Posterior cingulate gyrus (tissue), 11 donors: ENCODE measurements around the gene PRXL2B.
A peak's percentile ranks its signal among the peaks of the same experiment; 100 is the strongest.
"Not testable (repeated sequence)": the region's sequence is repeated elsewhere in the genome, so short reads cannot be mapped to it uniquely, and the experiment has no call there.

Experiments used
- DNase-seq, 10 donors: peaks; one replicate each; pipeline versions ENCODE4 v3.0.0 to v3.0.0-alpha.2; 2020 to 2021; ENCODE audit warnings: mixed read lengths in 3 of 10
- intact Hi-C: fragments of 100-400 bp; cut with DNase I; formaldehyde crosslinking; loops from one replicate; pipeline ENCODE4 v1.15.1; 2023

PRXL2B gene

DNA sequence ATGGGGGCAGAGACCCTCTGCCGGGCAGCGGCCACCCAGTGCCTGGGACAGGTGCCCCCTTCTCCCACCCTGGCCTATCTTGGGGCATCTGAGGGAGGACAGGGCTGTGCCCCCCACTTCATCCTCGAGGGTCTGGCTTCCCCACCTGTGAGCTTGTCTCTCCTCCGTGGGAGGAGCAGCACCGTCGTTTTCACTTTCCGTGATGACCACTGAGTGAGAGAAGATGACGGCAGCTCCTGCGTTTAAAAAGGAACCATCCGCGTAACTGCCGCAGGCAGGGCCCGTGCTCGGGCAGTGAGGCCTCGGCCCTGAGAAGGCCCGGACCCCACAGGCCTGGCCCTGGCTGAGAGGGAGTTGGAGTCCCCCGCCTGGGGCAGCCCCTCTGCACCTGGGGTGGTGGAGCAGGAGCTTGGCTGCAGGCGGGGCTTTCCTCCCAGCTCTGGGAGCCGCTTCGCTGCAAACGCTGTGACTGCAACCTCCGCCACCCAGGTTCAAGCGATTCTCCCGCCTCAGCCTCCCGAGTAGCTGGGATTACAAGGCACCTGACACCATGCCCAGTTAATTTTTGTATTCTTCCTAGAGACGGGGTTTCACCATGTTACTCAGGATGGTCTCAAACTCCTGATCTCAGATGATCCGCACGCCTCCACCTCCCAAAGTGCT lies 37.1 kb upstream of the PRXL2B start:
- DNase-seq, result not testable (repeated sequence)
- intact Hi-C loops, result loop anchor here (2.0 kb wide), 2 partner anchors 23 to 37 kb away; partner anchors contain the start of genes PANK4 and PRXL2B

- intact Hi-C loops, DNase-seq: not testable (repeated sequence)
Measured at GRCh38 chr1:2550309-2550861, 36.2 kb upstream of the PRXL2B start.

GRCh38 chr1:2551544-2551943 lies 35.0 kb upstream of the PRXL2B start:
- intact Hi-C loops, DNase-seq: not testable (repeated sequence)

DNA sequence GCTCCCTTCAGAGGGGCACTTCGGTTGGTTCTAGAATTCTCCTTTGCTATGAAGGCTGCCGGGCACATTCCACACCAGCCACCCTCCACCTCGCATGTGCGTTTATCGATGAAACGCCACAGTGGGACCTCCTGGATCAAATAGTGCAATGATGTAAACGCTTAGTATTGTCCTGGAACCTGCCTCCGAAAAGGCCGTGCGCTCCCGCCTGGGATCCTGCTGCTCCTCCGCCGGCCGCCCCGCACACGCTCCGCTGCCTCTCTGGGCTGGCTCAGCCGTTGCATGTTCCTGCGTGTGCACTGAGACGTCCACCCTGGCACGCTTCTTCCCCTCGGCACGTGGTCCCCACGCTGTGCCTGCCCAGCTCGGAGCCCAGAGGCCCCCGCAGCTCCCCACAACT lies 34.4 kb upstream of the PRXL2B start:
- no peak for DNase-seq
- intact Hi-C loops, result no loop called here

DNA sequence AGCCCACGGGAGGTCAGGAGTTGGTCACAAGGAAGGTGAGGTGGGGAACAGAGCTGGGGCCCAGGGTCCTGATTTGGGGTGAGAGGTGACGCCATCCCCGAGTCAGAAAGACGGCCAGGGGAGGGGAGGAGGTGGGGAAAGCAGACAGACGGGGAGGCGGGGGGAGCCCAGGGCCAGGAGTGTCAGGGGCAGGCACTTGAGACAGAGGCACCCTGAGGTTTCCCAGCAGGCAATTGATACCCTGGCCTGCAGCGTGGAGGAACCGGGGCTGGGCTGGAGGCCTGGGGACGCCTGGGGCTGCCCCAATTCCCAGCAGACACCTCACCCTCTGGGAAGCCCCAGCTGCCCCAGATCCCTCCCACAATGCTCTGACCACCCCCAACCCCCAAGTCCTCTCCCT lies 33.5 kb upstream of the PRXL2B start:
- intact Hi-C loops, DNase-seq: not testable (repeated sequence)

GRCh38 chr1:2553871-2554620 lies 32.5 kb upstream of the PRXL2B start:
- intact Hi-C loops, result no loop called here

GRCh38 chr1:2554621-2555387 lies 31.8 kb upstream of the PRXL2B start:
- no peak for DNase-seq
- intact Hi-C loops, result no loop called here

More at GRCh38 chr1:2553871-2554620, 32.5 kb upstream of the PRXL2B start:
- no peak for DNase-seq

DNA sequence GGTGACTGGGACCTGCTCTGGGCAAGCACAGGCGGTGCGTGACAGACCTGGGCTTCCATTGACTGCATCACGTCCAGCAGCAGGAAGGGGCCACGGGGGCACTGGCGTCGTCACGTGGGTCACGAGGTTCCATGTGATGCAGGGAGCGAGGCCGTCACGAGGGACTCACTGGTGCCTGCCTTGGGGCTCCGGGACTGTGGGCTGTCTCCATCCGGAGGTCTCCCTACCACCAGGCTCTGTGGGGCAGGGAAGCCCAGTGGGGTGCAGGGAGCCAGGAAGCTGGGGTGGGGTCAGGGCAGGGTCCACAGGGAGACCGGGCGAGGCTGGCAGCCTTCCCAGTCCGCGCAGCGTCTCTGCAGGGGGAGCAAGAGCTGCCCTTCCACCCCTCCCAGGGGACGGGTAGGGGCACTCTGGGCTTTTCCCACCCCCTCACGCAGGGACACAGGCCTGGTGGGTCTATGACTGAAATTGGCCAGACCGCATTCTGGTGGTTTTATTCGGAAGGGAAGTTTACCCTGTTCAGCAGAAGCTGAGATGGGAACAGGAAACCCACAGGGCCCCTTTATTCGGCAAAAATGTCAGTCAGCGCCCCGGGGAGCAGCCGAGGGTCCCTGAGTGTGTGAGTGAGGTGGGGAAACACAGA lies 30.8 kb upstream of the PRXL2B start:
- DNase-seq, result peak in 4 of 10 donors; percentile 40 to 91 (median 46)
- intact Hi-C loops, result no loop called here

- intact Hi-C loops, result no loop called here
- DNase-seq, result peak in 3 of 10 donors; percentile 36 to 53 (median 47)
Measured at GRCh38 chr1:2556277-2556677, 30.3 kb upstream of the PRXL2B start, which contains the start of gene TNFRSF14. TNFRSF14 (plus strand) TSS chr1:2556371; CDS start chr1:2556665, 294 bp downstream.

DNA sequence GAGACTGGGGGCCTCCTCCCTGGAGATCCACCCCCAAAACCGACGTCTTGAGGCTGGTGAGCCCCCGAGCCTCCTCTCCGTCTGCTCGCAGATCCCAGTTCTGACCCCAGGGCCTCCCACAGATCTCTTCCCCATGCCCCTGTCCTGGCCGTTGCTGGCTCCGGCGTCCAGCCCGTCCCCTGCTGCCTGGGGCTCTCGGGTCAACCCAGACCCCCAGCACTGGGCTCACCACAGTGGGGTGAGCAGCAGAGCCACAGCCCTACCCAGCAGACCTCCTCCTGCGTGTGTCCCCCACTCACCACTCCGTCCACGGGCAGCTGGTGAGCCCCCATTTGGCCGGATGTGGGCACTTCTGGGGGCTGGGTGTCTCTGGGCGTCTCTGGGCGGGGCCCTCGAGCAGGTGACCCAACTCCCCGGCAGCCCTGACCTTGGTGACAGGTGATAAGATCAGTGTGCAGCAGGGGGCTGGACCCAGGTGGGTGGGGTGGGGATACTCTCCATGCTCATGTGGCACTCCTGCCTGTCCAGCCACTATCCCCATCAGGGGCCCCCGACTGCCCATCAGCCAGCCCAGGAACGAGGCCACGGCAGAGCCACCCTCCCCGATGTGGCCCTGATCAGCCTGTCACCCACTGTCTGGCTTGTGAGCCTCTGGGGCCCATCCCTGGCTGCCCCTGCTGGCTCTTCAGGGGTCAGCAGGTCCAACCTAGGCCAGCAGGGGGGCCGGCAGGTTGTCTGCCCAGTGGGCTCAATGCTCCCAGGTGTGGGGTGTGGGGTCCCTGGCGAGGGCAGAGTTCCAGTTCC lies 29.7 kb upstream of the PRXL2B start:
- intact Hi-C loops, result no loop called here
- DNase-seq, result no peak

DNA sequence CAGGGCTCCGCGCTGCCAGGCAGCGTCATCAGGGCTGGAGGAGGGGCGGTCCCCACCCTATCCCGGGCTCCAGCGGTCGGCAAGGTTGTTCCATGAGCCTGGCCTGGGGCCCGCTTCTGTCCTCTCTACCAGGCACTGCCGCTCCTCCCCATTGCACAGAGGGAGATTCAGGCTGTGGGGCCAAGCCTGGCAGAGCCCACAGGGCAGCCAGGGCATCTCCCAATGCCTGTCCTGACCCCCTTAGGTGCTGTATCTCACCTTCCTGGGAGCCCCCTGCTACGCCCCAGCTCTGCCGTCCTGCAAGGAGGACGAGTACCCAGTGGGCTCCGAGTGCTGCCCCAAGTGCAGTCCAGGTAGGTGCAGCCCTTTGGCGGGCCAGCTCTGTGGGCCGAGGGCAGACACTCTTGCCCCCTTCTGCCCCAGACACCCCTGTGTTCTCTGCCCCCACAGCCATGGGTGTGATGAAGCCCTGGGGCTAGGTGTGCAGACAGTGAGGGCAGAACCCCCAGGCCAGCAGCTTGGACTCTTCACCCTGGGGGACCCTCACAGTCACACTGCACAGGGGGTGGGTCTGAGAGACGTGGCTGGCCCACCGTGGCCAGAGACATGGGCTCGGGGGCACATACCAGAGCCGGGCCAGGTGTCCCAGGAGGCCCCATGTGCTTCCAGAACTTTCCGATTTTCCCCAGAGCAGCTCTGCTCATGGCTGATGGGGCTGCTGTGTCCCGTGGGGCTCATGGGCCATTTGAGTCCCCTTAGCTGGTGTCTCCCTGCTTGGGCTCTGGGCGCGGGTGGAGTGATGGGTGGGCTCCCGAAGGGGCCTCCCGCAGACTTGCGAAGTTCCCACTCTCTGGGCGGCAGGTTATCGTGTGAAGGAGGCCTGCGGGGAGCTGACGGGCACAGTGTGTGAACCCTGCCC lies 28.8 kb upstream of the PRXL2B start:
- no peak for DNase-seq
- intact Hi-C loops, result no loop called here

DNA sequence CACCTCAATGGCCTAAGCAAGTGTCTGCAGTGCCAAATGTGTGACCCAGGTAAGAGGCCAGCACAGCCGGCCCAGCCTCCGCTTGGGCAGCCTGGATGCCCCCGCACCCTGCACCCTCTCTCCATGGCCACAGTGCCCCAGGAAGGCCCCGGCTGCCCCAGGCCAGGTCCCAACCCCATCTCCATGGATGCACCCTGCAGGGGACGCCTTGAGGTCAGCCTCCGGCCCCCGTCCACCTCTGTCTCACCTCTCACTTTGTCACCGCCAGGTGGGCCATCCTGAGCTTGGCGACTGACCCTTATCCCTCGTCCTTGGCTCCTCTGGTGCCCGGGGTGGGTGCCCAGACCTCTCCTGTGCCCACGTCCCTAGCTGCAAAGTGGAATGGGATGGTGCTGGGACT lies 28.2 kb upstream of the PRXL2B start:
- intact Hi-C loops, result no loop called here
- no peak for DNase-seq

GRCh38 chr1:2558861-2559260 lies 27.7 kb upstream of the PRXL2B start:
- intact Hi-C loops, result no loop called here
- DNase-seq, result no peak

GRCh38 chr1:2559509-2560298 lies 26.9 kb upstream of the PRXL2B start:
- DNase-seq, result no peak
- intact Hi-C loops, result no loop called here

- DNase-seq, result no peak
- intact Hi-C loops, result no loop called here
Measured at GRCh38 chr1:2560299-2561073, 26.1 kb upstream of the PRXL2B start.

DNA sequence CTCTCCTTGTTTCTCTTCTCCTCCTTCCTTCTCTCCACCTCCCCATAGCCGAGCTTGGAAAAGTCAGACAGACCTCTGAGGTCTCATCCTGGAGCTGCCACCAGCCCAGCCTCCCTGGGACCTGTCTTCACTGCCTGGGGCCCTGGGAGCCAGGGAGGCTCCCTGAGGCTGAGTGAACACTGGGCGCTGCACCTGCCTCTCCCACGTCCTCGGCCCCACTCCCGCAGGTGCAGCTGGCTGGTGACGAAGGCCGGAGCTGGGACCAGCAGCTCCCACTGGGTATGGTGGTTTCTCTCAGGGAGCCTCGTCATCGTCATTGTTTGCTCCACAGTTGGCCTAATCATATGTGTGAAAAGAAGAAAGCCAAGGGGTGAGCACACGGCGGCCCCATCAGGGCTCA lies 25.1 kb upstream of the PRXL2B start:
- intact Hi-C loops, result no loop called here

More for the DNA sequence above, 25.1 kb upstream of the PRXL2B start:
- no peak for DNase-seq
